Measurements from ENCODE around the gene CTSH. TPM values are rescaled to one million over a fixed set of nuclear protein-coding genes. Genes with fewer than 3 reads are reported as not detected.

Gene CTSH
- total RNA-seq, 1 experiment from 2014 or later, result 11.4 TPM

- no peaks in the 10 kb centered on the region for H3K27me3 ChIP-seq
- no peak for DNase-seq
- H3K36me3 ChIP-seq, result peaks cover under 1% of the 10 kb centered on the region; the same call in 1 of the 2 replicates
- no peak overlapping the region for H3K4me3 ChIP-seq
- H3K27ac ChIP-seq, result no peak overlapping the region
- H3K9me3 ChIP-seq (replicated peaks), result no peaks in the 10 kb centered on the region
- no peaks in the 10 kb centered on the region for H3K4me1 ChIP-seq
These were observed 19.7 kb downstream of the CTSH start for GRCh38 chr15:78925076-78925624.

DNA sequence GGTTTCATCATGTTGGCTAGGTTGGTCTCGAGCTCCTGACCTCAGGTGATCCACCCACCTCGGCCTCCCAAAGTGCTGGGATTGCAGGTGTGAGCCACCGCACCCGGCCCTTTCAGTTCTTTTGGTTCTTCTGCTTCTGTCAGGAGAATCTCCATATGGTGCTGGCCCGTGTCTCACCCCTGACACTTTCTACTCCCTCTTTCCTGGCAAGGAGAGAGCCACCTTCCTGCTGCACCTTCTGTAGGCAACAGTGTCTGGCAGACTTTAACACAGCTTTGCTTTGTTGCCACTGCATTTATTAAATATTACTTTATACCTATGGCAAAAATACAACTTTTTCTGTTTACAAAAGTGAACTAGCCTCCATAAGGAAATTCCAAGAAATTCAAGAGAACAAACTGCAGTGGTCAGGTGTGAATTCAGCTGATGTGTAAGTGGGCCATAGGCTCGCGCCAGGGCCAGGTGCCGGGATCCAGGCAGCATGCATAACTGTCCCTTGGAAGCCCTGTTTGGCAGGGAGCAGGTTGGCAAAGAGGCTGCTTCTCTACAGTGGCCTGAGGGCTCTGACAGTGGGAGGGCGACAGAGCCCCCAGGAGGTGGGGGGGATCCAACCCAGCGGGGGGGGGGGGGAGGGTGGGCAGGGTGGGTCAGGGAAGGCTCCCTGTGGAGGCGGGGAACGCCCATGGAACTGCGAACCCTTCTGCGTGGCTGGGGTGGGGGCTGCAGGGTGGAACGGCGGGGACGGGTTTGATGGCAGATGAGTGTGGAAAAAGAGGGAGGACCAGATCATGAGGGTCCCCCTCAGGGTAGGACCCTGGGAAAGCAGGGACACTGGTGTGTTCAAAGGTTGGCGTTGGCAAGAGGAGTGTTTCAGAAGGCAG lies 21.1 kb downstream of the CTSH start:
- H3K4me1 ChIP-seq, result no peaks in the 10 kb centered on the region
- H3K36me3 ChIP-seq, result peaks cover 3% of the 10 kb centered on the region
- DNase-seq, result no peak

GRCh38 chr15:78923015-78923414 lies 21.8 kb downstream of the CTSH start:
- peaks cover 8% of the 10 kb centered on the region for H3K36me3 ChIP-seq
- H3K4me1 ChIP-seq, result no peaks in the 10 kb centered on the region
- no peak overlapping the region for H3K27ac ChIP-seq

More for the DNA sequence above, 21.1 kb downstream of the CTSH start:
- no peaks in the 10 kb centered on the region for H3K9me3 ChIP-seq (replicated peaks)
- H3K27me3 ChIP-seq, result no peaks in the 10 kb centered on the region
- H3K4me3 ChIP-seq, result no peak overlapping the region
- H3K27ac ChIP-seq, result no peak overlapping the region

GRCh38 chr15:78922527-78922926 lies 22.3 kb downstream of the CTSH start:
- H3K9me3 ChIP-seq (replicated peaks), result no peaks in the 10 kb centered on the region
- no peaks in the 10 kb centered on the region for H3K27me3 ChIP-seq
- H3K27ac ChIP-seq, result no peak overlapping the region
- no peak for DNase-seq
- peaks cover 8% of the 10 kb centered on the region for H3K36me3 ChIP-seq
- no peaks in the 10 kb centered on the region for H3K4me1 ChIP-seq
- H3K4me3 ChIP-seq, result no peak overlapping the region

More at GRCh38 chr15:78923015-78923414, 21.8 kb downstream of the CTSH start:
- Histone ChIP-seq H3K4me3 (no peak overlapping the region), H3K9me3 (replicated peaks) (no peaks in the 10 kb centered on the region), H3K27me3 (no peaks in the 10 kb centered on the region)
- no peak for DNase-seq

DNA sequence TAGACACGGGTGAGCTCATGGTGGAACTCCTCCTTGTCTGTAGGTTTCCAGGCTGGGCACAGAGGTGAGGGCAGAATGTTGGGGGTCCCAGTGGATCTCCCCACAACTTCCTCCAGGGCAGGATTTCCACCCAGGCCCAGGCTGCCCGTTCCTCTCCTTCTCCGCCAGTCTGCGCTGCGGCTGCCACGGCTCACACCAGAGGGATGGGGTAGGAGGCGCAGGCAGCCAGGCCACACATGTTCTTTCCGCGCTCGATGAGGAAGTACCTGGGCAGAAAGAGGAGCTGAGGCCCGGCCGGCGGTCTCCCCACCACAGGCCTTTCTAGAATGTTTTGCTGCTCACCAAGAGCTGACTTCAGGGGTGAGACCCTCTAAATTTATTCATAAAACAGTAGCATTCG lies 22.9 kb downstream of the CTSH start:
- H3K9me3 ChIP-seq (replicated peaks), result no peaks in the 10 kb centered on the region
- no peak overlapping the region for H3K27ac ChIP-seq
- peaks cover 8% of the 10 kb centered on the region for H3K36me3 ChIP-seq
- no peaks in the 10 kb centered on the region for H3K4me1 ChIP-seq
- DNase-seq, result no peak
- H3K4me3 ChIP-seq, result no peak overlapping the region
- no peaks in the 10 kb centered on the region for H3K27me3 ChIP-seq

DNA sequence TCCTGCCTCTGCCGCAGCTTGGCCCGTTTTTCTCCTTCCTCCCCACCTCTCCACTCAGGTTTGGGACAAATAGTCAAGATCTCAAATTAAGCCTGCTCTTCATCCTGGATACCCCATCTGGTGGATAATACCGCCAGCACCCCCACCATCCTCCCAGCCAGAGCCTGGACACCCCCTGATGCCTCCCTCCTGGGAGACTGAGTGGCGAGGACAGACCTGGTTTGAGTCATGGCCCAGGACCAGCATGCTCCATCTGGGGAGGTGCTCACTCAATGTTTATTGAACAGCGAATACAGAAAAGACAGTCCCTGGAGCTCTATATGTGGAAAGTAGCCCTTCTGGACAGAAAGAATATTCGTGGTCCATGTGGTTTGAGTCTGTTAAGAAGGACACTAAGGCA lies 23.3 kb downstream of the CTSH start:
- Histone ChIP-seq H3K36me3 (peaks cover 8% of the 10 kb centered on the region), H3K27me3 (no peaks in the 10 kb centered on the region), H3K4me1 (no peaks in the 10 kb centered on the region), H3K4me3 (no peak overlapping the region), H3K27ac (no peak overlapping the region), H3K9me3 (replicated peaks) (no peaks in the 10 kb centered on the region)
- no peak for DNase-seq

DNA sequence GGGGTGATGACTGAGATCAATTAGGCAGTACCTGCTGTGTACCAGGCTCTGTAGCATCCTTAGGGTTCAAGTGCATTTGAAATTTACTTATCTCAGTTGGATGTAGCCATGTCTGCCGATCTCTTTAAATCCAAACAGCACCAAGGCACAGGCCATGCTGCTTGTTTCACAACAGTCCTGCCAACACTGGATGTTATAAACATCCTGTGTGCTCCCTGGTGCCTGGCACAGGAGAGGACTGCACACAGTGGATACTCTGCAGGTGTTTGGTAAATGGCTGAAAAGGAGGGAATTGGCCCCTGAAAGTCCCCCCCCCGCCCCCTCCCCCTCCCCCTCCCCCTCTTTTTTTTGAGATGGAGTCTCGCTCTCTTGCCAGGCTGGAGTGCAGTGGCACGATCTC lies 27.0 kb downstream of the CTSH start:
- Histone ChIP-seq H3K9me3 (replicated peaks) (no peaks in the 10 kb centered on the region), H3K4me1 (no peaks in the 10 kb centered on the region), H3K36me3 (peaks cover 8% of the 10 kb centered on the region), H3K27me3 (no peaks in the 10 kb centered on the region), H3K4me3 (no peak overlapping the region), H3K27ac (no peak overlapping the region)
- no peak for DNase-seq

DNA sequence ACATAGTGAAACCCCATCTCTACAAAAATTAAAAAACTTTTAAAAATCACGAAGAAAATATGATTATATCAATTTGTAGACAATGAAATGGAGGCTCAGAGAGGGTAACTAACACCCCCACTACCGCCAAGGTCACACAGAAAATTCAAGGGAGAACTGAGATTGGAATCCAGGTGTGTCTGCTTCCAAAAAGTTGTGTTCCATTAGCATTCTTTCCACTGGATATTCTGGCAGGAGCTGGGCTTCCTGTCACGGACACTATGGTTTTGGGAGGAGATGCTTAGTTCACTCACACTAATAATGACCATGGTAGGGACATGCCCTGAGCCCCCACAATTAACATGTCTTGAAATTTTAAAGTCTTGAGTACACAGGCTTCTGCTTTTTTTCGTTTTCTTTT lies 28.8 kb downstream of the CTSH start:
- no peak for DNase-seq
- Histone ChIP-seq H3K36me3 (peaks cover 23% of the 10 kb centered on the region), H3K4me3 (no peak overlapping the region), H3K27ac (no peak overlapping the region), H3K27me3 (no peaks in the 10 kb centered on the region), H3K9me3 (replicated peaks) (no peaks in the 10 kb centered on the region), H3K4me1 (no peaks in the 10 kb centered on the region)

DNA sequence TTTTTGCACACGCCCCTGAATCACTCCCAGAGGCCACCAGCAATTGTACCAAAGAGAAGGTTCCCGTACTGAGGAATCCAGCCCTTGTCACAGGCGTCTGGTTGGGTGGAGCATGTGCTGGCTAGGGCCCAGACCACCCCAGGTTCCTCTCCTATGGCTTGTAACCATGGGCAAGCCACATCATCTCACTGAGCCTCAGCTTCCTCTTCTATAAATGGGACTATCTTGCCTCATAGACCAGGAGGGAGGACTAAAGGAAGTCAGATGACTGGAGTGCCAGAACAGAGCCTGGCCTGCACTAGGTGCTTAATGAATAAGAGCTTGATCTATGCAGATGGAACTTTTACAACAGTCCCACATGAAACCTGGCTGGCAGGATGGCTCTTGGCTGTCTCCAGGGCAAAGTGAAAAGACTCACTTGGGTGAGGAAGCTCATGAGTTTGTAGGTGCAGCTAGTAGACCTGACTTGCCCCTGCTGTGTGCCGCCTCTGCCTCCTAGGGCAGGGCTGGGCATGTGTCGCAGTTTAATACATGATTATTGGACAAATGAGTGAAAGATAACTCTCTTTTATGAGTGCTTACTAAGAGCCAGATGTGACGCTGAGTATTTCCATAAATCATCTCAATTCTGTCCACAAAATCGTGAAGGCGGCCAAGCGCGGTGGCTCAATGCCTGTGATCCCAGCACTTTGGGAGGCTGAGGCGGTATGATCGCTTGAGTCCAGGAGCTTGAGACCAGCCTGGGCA lies 29.3 kb downstream of the CTSH start:
- Histone ChIP-seq H3K4me3 (no peak overlapping the region), H3K27ac (no peak overlapping the region), H3K36me3 (peaks cover 23% of the 10 kb centered on the region), H3K27me3 (no peaks in the 10 kb centered on the region), H3K9me3 (replicated peaks) (no peaks in the 10 kb centered on the region), H3K4me1 (no peaks in the 10 kb centered on the region)
- DNase-seq, result no peak

DNA sequence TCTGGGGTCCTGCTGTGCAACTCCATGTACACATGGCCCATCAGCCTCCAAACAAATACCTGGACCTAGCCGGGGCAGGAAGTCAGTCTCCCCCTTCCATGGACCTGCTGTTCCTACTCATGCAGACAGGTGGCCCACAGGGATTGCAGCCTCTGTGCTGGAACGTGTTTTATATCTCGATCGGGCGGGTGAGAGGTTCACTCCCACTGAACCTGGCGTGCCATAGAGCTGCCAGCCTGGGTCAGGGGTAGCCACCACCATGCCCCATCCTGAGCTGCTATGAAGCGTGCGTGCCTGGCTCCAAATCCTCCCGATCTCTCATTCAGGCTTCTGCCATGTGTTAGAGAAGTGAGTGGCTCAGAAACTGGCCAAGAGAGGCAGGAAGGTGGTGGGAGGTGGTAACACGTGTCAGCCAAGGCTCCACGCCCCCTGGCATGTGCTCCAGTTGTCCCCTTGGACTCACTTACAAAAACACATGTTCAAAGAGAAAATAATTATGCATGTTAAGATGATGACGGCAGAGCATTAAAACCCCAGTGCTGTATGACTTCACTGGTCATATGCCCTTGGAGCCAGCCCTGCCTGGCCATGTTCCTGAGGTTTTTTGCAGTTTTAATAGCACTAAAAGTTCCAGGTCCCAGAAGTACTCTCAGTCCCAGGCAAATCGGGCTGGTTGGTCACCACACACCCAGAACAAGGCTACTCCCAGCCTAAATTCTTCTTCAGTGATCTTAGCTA lies 30.6 kb downstream of the CTSH start:
- Histone ChIP-seq H3K4me1 (no peaks in the 10 kb centered on the region), H3K27ac (no peak overlapping the region), H3K9me3 (replicated peaks) (no peaks in the 10 kb centered on the region), H3K36me3 (peaks cover 26% of the 10 kb centered on the region), H3K4me3 (no peak overlapping the region), H3K27me3 (no peaks in the 10 kb centered on the region)
- DNase-seq, result no peak

DNA sequence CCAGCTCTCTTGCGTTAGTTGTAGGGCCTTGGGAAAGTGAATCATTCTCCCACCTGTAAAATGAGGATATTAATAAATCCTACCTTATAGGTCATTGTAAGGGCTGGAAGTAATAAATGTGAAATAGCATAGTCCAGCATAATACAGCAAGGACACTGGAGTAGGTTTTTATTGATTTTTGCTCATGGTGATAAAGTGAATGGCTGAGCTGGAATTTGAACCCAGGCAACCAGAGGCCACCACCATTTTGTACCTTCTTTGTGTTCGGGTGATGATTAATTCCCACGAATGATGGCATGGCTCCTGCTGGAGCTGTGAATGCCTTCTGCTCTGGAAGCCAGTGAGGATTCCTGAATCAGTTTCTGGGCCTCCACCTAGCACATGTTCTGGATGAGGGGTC lies 31.8 kb downstream of the CTSH start:
- Histone ChIP-seq H3K27me3 (no peaks in the 10 kb centered on the region), H3K36me3 (peaks cover 29% of the 10 kb centered on the region), H3K4me1 (no peaks in the 10 kb centered on the region), H3K4me3 (no peak overlapping the region), H3K9me3 (replicated peaks) (no peaks in the 10 kb centered on the region), H3K27ac (no peak overlapping the region)
- DNase-seq, result no peak

DNA sequence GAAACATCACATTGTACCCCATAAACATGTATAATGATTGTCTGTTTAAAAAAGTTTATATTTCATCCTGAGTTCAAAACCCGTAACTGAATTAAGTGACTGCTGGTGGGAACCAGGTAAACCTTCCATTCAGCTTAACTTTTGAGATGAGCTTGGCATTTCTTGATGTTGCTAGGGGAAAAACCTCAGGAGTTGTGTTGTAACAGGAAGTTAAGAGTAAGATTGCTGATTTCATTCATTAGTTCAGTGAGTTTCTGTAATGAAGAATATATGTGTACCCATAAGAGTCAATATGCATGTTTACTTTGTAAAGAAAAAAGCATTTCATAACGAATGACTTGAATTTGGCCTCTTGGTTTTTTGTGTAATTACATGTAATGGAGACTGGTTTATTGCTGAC lies 32.5 kb downstream of the CTSH start:
- Histone ChIP-seq H3K4me1 (no peaks in the 10 kb centered on the region), H3K27ac (no peak overlapping the region), H3K36me3 (peaks cover 31% of the 10 kb centered on the region), H3K9me3 (replicated peaks) (no peaks in the 10 kb centered on the region), H3K4me3 (no peak overlapping the region), H3K27me3 (no peaks in the 10 kb centered on the region)
- no peak for DNase-seq

GRCh38 chr15:78910271-78910670 lies 34.6 kb downstream of the CTSH start:
- Histone ChIP-seq H3K36me3 (peaks cover 47% of the 10 kb centered on the region), H3K4me1 (no peaks in the 10 kb centered on the region), H3K9me3 (replicated peaks) (no peaks in the 10 kb centered on the region)

GRCh38 chr15:78909791-78910228 lies 35.0 kb downstream of the CTSH start:
- peak in 1 of 2 experiments; percentile 53 for DNase-seq
- peaks cover 48% of the 10 kb centered on the region for H3K36me3 ChIP-seq

More at GRCh38 chr15:78910271-78910670, 34.6 kb downstream of the CTSH start:
- no peaks in the 10 kb centered on the region for H3K27me3 ChIP-seq
- H3K4me3 ChIP-seq, result no peak overlapping the region
- no peak overlapping the region for H3K27ac ChIP-seq
- no peak for DNase-seq

More at GRCh38 chr15:78909791-78910228, 35.0 kb downstream of the CTSH start:
- no peak overlapping the region for H3K4me3 ChIP-seq
- H3K27ac ChIP-seq, result no peak overlapping the region
- no peaks in the 10 kb centered on the region for H3K4me1 ChIP-seq
- H3K9me3 ChIP-seq (replicated peaks), result no peaks in the 10 kb centered on the region
- no peaks in the 10 kb centered on the region for H3K27me3 ChIP-seq
